ENCODE measurements around the gene CCDC194. TPM values are rescaled to one million over a fixed set of nuclear protein-coding genes. Genes with fewer than 3 reads are reported as not detected.

The CCDC194 gene
- total and polyA plus RNA-seq, 2 of the 13 experiments (the other 11 are each of a cell fraction or from before 2014, with no cell fraction given), result 0.13 to 0.21 TPM

GRCh38 chr19:17390665-17391370 lies 3.2 kb downstream of the CCDC194 start (continued):
- TF ChIP-seq ZNF570 (CRISPR knock-in tag; IDR thresholded peaks at IDR 0.05; ENCODE audit: borderline replicate concordance) (no peak), ELF3 (CRISPR knock-in tag; IDR thresholded peaks at IDR 0.05) (0 out of 2 replicates have a peak, but pooled peaks have one; percentile 34), SP140L (CRISPR knock-in tag; IDR thresholded peaks at IDR 0.05; ENCODE audit: borderline replicate concordance) (no peak), REPIN1 (CRISPR knock-in tag; IDR thresholded peaks at IDR 0.05; ENCODE audit: borderline replicate concordance, low read depth) (peak; percentile 68), ZNF530 (CRISPR knock-in tag; IDR thresholded peaks at IDR 0.05; ENCODE audit: low read depth) (no peak), PRPF4 (IDR thresholded peaks at IDR 0.05; ENCODE audit: low read depth, low read length, poor library complexity, severe bottlenecking) (no peak), ZNF205 (CRISPR knock-in tag; IDR thresholded peaks at IDR 0.05) (no peak), ZNF703 (CRISPR knock-in tag; IDR thresholded peaks at IDR 0.05; ENCODE audit: borderline replicate concordance) (no peak), ETV6 (CRISPR knock-in tag; conservative IDR thresholded peaks at IDR 0.05) (no peak), NFE2L1 (CRISPR knock-in tag; IDR thresholded peaks at IDR 0.05; ENCODE audit: borderline replicate concordance) (no peak), ZNF382 (CRISPR knock-in tag; IDR thresholded peaks at IDR 0.05; ENCODE audit: borderline replicate concordance) (no peak), ZNF552 (CRISPR knock-in tag; IDR thresholded peaks at IDR 0.05; ENCODE audit: borderline replicate concordance) (no peak), YY1 (IDR thresholded peaks at IDR 0.05; ENCODE audit: insufficient read depth, insufficient replicate concordance, low read depth, low read length) (peak; percentile 54), TP53 (CRISPR knock-in tag; conservative IDR thresholded peaks at IDR 0.05) (no peak), SOX6 (IDR thresholded peaks at IDR 0.05) (no peak), SOX6 (CRISPR knock-in tag; IDR thresholded peaks at IDR 0.05) (peak; percentile 22; the same call in 1 of the 2 replicates), ETV5 (CRISPR knock-in tag; IDR thresholded peaks at IDR 0.05; ENCODE audit: borderline replicate concordance) (0 out of 2 replicates have a peak, but pooled peaks have one; percentile 15), ZNF768 (CRISPR knock-in tag; IDR thresholded peaks at IDR 0.05) (no peak; the same call in 1 of the 2 replicates), TMF1 (CRISPR knock-in tag; IDR thresholded peaks at IDR 0.05; ENCODE audit: low read depth) (no peak), XRCC5 (optimal IDR thresholded peaks at IDR 0.05; ENCODE audit: low read length) (peak; percentile 57)
- TF ChIP-seq, protein P1, sequence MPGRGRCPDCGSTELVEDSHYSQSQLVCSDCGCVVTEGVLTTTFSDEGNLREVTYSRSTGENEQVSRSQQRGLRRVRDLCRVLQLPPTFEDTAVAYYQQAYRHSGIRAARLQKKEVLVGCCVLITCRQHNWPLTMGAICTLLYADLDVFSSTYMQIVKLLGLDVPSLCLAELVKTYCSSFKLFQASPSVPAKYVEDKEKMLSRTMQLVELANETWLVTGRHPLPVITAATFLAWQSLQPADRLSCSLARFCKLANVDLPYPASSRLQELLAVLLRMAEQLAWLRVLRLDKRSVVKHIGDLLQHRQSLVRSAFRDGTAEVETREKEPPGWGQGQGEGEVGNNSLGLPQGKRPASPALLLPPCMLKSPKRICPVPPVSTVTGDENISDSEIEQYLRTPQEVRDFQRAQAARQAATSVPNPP (CRISPR knock-in tag; IDR thresholded peaks at IDR 0.05), result no peak
- TF ChIP-seq, protein P2, sequence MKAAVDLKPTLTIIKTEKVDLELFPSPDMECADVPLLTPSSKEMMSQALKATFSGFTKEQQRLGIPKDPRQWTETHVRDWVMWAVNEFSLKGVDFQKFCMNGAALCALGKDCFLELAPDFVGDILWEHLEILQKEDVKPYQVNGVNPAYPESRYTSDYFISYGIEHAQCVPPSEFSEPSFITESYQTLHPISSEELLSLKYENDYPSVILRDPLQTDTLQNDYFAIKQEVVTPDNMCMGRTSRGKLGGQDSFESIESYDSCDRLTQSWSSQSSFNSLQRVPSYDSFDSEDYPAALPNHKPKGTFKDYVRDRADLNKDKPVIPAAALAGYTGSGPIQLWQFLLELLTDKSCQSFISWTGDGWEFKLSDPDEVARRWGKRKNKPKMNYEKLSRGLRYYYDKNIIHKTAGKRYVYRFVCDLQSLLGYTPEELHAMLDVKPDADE (CRISPR knock-in tag; IDR thresholded peaks at IDR 0.05), result no peak
- TF ChIP-seq, protein P3, sequence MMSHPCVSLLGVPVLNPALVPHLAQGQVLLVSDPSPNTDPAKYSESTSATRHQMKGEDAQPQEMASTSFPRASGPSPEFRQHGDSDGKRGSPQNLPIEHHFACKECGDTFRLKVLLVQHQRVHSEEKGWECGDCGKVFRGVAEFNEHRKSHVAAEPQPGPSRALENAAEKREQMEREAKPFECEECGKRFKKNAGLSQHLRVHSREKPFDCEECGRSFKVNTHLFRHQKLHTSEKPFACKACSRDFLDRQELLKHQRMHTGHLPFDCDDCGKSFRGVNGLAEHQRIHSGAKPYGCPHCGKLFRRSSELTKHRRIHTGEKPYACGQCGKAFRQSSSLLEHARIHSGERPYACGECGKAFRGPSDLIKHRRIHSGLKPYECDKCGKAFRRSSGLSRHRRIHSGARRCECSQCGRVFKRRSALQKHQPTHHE (CRISPR knock-in tag; IDR thresholded peaks at IDR 0.05; ENCODE audit: borderline replicate concordance), result no peak
- TF ChIP-seq, protein P4, sequence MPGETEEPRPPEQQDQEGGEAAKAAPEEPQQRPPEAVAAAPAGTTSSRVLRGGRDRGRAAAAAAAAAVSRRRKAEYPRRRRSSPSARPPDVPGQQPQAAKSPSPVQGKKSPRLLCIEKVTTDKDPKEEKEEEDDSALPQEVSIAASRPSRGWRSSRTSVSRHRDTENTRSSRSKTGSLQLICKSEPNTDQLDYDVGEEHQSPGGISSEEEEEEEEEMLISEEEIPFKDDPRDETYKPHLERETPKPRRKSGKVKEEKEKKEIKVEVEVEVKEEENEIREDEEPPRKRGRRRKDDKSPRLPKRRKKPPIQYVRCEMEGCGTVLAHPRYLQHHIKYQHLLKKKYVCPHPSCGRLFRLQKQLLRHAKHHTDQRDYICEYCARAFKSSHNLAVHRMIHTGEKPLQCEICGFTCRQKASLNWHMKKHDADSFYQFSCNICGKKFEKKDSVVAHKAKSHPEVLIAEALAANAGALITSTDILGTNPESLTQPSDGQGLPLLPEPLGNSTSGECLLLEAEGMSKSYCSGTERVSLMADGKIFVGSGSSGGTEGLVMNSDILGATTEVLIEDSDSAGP (CRISPR knock-in tag; IDR thresholded peaks at IDR 0.05; ENCODE audit: borderline replicate concordance), result 0 out of 2 replicates have a peak, but pooled peaks have one; percentile 62
